GM23338 (cell line): ENCODE measurements around the gene WRNIP1.

Experiments
- CREB1 ChIP-seq: fragments of 250-450 bp; sonication (Bioruptor Pico); IDR thresholded peaks from 2 replicates; pipeline ENCODE4 v1.5.0; 2020; ENCODE audit warnings: low read depth, mild to moderate bottlenecking, moderate library complexity
- EZH2 ChIP-seq: fragments of 200-600 bp; sonication (generic); IDR thresholded peaks from one replicate; pipeline ENCODE4 v1.8.0; 2017; ENCODE audit warnings: antibody characterized with exemption, mild to moderate bottlenecking, low read depth; ENCODE audit not compliant: unreplicated experiment
- EZH2phosphoT487 ChIP-seq: fragments of 200-600 bp; sonication (generic); IDR thresholded peaks from one replicate; pipeline ENCODE4 v1.8.1; 2018; ENCODE audit warnings: antibody characterized with exemption; ENCODE audit not compliant: unreplicated experiment
- JUNB ChIP-seq: IDR thresholded peaks from one replicate; pipeline ENCODE4 v1.6.1; 2016; ENCODE audit warnings: antibody characterized with exemption; ENCODE audit not compliant: unreplicated experiment
- POLR2AphosphoS5 ChIP-seq: IDR thresholded peaks from 2 replicates; pipeline ENCODE4 v1.6.1; 2016; ENCODE audit warnings: antibody characterized with exemption, low read depth
- TF ChIP-seq, protein P1 (sequence below), 2 experiments: fragments of 200-600 bp in 1 of 2; sonication (generic) in 1 of 2; conservative IDR thresholded peaks; 2 replicates each; pipeline versions ENCODE4 v1.5.1 to v1.6.1; 2016 to 2017; ENCODE audit warnings: antibody characterized with exemption in 2 of 2, low read depth in 2 of 2, mild to moderate bottlenecking in 2 of 2, moderate library complexity in 1 of 2
- TF ChIP-seq, protein P2 (sequence below): IDR thresholded peaks from one replicate; pipeline ENCODE4 v1.6.1; 2018; ENCODE audit warnings: antibody characterized with exemption; ENCODE audit not compliant: unreplicated experiment

DNA sequence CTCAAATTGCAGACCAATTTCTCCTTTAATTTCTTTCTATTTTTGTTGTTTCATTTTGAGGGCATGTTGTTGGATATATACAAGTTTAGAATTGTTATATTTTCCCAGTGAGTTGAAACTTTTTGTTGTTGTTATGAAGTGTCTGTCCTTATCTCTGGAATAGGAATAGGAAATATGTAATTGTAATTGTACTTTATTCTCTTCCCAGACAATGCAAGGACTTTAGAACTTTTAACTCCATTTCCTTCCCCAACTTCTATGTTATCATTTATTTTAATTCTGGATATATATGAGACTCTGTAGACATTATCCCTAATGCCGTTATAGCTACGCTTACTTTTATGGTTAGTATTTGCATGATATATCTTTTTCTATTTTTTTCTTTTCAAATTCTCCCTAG is 64.1 kb downstream of the WRNIP1 start:
- TF ChIP-seq, protein P1, sequence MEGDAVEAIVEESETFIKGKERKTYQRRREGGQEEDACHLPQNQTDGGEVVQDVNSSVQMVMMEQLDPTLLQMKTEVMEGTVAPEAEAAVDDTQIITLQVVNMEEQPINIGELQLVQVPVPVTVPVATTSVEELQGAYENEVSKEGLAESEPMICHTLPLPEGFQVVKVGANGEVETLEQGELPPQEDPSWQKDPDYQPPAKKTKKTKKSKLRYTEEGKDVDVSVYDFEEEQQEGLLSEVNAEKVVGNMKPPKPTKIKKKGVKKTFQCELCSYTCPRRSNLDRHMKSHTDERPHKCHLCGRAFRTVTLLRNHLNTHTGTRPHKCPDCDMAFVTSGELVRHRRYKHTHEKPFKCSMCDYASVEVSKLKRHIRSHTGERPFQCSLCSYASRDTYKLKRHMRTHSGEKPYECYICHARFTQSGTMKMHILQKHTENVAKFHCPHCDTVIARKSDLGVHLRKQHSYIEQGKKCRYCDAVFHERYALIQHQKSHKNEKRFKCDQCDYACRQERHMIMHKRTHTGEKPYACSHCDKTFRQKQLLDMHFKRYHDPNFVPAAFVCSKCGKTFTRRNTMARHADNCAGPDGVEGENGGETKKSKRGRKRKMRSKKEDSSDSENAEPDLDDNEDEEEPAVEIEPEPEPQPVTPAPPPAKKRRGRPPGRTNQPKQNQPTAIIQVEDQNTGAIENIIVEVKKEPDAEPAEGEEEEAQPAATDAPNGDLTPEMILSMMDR (conservative IDR thresholded peaks at IDR 0.05; ENCODE audit: low read depth in 2 of 2) = no peak
- no peak for TF ChIP-seq JUNB
- TF ChIP-seq EZH2 = no peak
- TF ChIP-seq POLR2AphosphoS5 = no peak
- TF ChIP-seq, protein P2, sequence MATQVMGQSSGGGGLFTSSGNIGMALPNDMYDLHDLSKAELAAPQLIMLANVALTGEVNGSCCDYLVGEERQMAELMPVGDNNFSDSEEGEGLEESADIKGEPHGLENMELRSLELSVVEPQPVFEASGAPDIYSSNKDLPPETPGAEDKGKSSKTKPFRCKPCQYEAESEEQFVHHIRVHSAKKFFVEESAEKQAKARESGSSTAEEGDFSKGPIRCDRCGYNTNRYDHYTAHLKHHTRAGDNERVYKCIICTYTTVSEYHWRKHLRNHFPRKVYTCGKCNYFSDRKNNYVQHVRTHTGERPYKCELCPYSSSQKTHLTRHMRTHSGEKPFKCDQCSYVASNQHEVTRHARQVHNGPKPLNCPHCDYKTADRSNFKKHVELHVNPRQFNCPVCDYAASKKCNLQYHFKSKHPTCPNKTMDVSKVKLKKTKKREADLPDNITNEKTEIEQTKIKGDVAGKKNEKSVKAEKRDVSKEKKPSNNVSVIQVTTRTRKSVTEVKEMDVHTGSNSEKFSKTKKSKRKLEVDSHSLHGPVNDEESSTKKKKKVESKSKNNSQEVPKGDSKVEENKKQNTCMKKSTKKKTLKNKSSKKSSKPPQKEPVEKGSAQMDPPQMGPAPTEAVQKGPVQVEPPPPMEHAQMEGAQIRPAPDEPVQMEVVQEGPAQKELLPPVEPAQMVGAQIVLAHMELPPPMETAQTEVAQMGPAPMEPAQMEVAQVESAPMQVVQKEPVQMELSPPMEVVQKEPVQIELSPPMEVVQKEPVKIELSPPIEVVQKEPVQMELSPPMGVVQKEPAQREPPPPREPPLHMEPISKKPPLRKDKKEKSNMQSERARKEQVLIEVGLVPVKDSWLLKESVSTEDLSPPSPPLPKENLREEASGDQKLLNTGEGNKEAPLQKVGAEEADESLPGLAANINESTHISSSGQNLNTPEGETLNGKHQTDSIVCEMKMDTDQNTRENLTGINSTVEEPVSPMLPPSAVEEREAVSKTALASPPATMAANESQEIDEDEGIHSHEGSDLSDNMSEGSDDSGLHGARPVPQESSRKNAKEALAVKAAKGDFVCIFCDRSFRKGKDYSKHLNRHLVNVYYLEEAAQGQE = no peak
- TF ChIP-seq CREB1 = no peak
- no peak for TF ChIP-seq EZH2phosphoT487
